GM12891 (cell line): Measurements from ENCODE around the gene FGD5.

Source experiments
- POLR2A ChIP-seq: IDR thresholded peaks from 2 replicates; pipeline ENCODE4 v1.6.1; 2011; ENCODE audit warnings: low read depth, low read length, control low read depth
- POLR2AphosphoS5 ChIP-seq: IDR thresholded peaks from 2 replicates; pipeline ENCODE4 v1.6.1; 2011; ENCODE audit warnings: low read depth, low read length, control low read depth

DNA sequence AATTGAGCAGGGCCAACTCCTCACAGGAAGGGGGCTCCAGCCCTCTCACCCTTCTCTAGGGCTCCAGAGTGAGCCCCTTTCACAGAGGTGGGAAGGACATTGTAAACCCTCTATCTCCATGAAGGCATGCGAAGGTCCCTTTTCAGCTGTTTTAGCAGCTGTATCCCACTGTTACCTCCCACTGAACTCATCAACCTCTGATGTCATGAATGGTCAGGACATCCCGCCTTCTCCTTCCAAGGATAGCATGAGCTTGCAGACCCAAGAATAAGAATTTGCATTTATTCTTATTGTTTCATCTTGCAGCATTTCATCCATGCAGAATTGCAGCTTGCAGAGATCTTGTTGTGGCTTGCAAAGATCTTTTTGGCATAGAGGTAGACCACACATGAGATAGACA, 24.3 kb upstream of the FGD5 start:
- no peak for TF ChIP-seq POLR2A
- no peak for TF ChIP-seq POLR2AphosphoS5
